ENCODE results near the gene CBFA2T3.
"Not testable (repeated sequence)": the region's sequence is repeated elsewhere in the genome, so short reads cannot be mapped to it uniquely, and the experiment has no call there.

The CBFA2T3 gene

GRCh38 chr16:88909431-88910210 lies 67.4 kb downstream of the CBFA2T3 start:
- DNase-seq (ENCODE audit: low read depth in 2 of 2), result no peak

GRCh38 chr16:88908307-88908706 lies 68.7 kb downstream of the CBFA2T3 start:
- DNase-seq (ENCODE audit: low read depth in 2 of 2), result no peak

GRCh38 chr16:88907768-88908167 lies 69.2 kb downstream of the CBFA2T3 start:
- DNase-seq (ENCODE audit: low read depth in 2 of 2), result no peak

GRCh38 chr16:88906535-88907105 lies 70.4 kb downstream of the CBFA2T3 start:
- DNase-seq (ENCODE audit: low read depth in 2 of 2), result no peak

GRCh38 chr16:88906020-88906419 lies 71.0 kb downstream of the CBFA2T3 start:
- DNase-seq (ENCODE audit: low read depth in 2 of 2), result no peak

GRCh38 chr16:88905563-88905962 lies 71.4 kb downstream of the CBFA2T3 start:
- DNase-seq (ENCODE audit: low read depth in 2 of 2), result no peak

GRCh38 chr16:88904676-88905365 lies 72.2 kb downstream of the CBFA2T3 start:
- no peak for DNase-seq (ENCODE audit: low read depth in 2 of 2)

GRCh38 chr16:88903267-88903666 lies 73.7 kb downstream of the CBFA2T3 start:
- DNase-seq (ENCODE audit: low read depth in 2 of 2), result no peak

GRCh38 chr16:88902744-88903143 lies 74.3 kb downstream of the CBFA2T3 start:
- DNase-seq (ENCODE audit: low read depth in 2 of 2), result no peak

GRCh38 chr16:88901718-88902337 lies 75.2 kb downstream of the CBFA2T3 start:
- DNase-seq (ENCODE audit: low read depth in 2 of 2), result no peak

GRCh38 chr16:88900662-88901052 lies 76.3 kb downstream of the CBFA2T3 start:
- no peak for DNase-seq (ENCODE audit: low read depth in 2 of 2)

- no peak for DNase-seq (ENCODE audit: low read depth in 2 of 2)
Observed at GRCh38 chr16:88899901-88900661, 76.9 kb downstream of the CBFA2T3 start.

- DNase-seq (ENCODE audit: low read depth in 2 of 2), result no peak
Observed at GRCh38 chr16:88897696-88898425, 79.1 kb downstream of the CBFA2T3 start.

GRCh38 chr16:88896238-88897070 lies 80.6 kb downstream of the CBFA2T3 start:
- DNase-seq (ENCODE audit: low read depth in 2 of 2), result no peak

- no peak for DNase-seq (ENCODE audit: low read depth in 2 of 2)
Observed at GRCh38 chr16:88895335-88895734, 81.7 kb downstream of the CBFA2T3 start.

GRCh38 chr16:88894681-88895300 lies 82.2 kb downstream of the CBFA2T3 start:
- no peak for DNase-seq (ENCODE audit: low read depth in 2 of 2)

- DNase-seq (ENCODE audit: low read depth in 2 of 2), result not testable (repeated sequence)
Observed at GRCh38 chr16:88894266-88894665, 82.7 kb downstream of the CBFA2T3 start.

- no peak for DNase-seq (ENCODE audit: low read depth in 2 of 2)
Observed at GRCh38 chr16:88893127-88893968, 83.7 kb downstream of the CBFA2T3 start.

GRCh38 chr16:88892065-88892464 lies 84.9 kb downstream of the CBFA2T3 start:
- no peak for DNase-seq (ENCODE audit: low read depth in 2 of 2)
